OCI-LY3 (cell line): ENCODE data around the gene KLHDC3.

Source experiments
- H2AFZ ChIP-seq: fragments of 200-600, 300-600 bp; shearing (Covaris generic); 2 replicates; pipeline ENCODE4 v1.6.0; 2014; ENCODE audit warnings: antibody characterized with exemption, low read depth, low read length
- H3K27ac ChIP-seq: fragments of 200-600, 300-600 bp; sonication (generic); 2 replicates; pipeline ENCODE4 v1.5.1; 2014; ENCODE audit warnings: mild to moderate bottlenecking, low read length, moderate library complexity, mixed read lengths
- H3K27me3 ChIP-seq: fragments of 200-600, 300-600 bp; sonication (generic); 2 replicates; pipeline ENCODE4 v1.6.1; 2014; ENCODE audit warnings: low read depth, low read length, mixed read lengths
- H3K36me3 ChIP-seq: fragments of 200-600, 300-600 bp; sonication (generic); replicated peaks from 2 replicates; pipeline ENCODE3; 2014; ENCODE audit warnings: low read depth, low read length, mixed read lengths
- H3K4me1 ChIP-seq: fragments of 300-600, 200-600 bp; sonication (generic); 2 replicates; pipeline ENCODE4 v1.6.1; 2014; ENCODE audit warnings: low read length, mixed read lengths
- H3K4me2 ChIP-seq: fragments of 200-600, 300-600 bp; sonication (generic); 2 replicates; pipeline ENCODE4 v1.6.1; 2014; ENCODE audit warnings: low read length, mixed read lengths
- H3K4me3 ChIP-seq: fragments of 300-600, 200-600 bp; sonication (generic); 2 replicates; pipeline ENCODE4 v1.5.1; 2014; ENCODE audit warnings: antibody characterized with exemption, mild to moderate bottlenecking, low read length, moderate library complexity
- H3K79me2 ChIP-seq: fragments of 300-600, 200-600 bp; shearing (Covaris generic); 2 replicates; pipeline ENCODE4 v1.6.1; 2014; ENCODE audit warnings: mild to moderate bottlenecking, low read length, mixed read lengths
- H3K9ac ChIP-seq: fragments of 300-600, 200-600 bp; shearing (Covaris generic); 2 replicates; pipeline ENCODE4 v1.6.0; 2014; ENCODE audit warnings: mild to moderate bottlenecking, low read length, moderate library complexity
- H3K9me3 ChIP-seq: fragments of 200-600, 300-600 bp; shearing (Covaris generic); 2 replicates; pipeline ENCODE4 v1.6.1; 2014; ENCODE audit warnings: low read length, mixed read lengths; ENCODE audit not compliant: insufficient read depth
- H4K20me1 ChIP-seq: fragments of 200-600, 300-600 bp; sonication (generic); 2 replicates; pipeline ENCODE4 v1.6.1; 2016; ENCODE audit warnings: low read length, mixed read lengths; ENCODE audit not compliant: insufficient read depth
- EZH2phosphoT487 ChIP-seq: fragments of 200-600 bp; shearing (Covaris generic); IDR thresholded peaks from 2 replicates; pipeline ENCODE4 v1.6.1; 2018; ENCODE audit warnings: antibody characterized with exemption, mixed run types, low read depth
- TF ChIP-seq, protein P1 (sequence below): fragments of 200-600, 300-600 bp; sonication (generic); IDR thresholded peaks from 2 replicates; pipeline ENCODE4 v1.5.1; 2014; ENCODE audit warnings: antibody characterized with exemption, low read length, low read depth

KLHDC3 gene

DNA sequence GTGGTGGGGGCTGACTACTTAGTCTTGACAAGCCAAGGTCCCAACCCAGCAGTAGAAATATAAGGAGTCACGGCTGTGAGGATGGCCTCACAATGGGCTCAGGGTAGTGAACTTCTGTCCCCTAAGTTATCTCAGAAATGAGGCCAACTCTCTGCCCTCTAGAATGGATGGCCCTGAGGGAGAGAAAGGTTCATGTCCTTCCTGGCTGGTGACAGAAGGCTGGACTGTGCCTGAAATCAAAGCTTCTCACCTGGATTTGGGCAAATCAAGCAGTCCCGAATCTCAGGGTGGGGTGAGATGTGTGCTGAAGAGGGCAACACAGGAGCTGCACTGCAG lies 20.1 kb downstream of the KLHDC3 start:
- no peak overlapping the region for H2AFZ ChIP-seq
- peaks cover 65% of the 10 kb centered on the region for H3K36me3 ChIP-seq
- H3K9ac ChIP-seq = no peak overlapping the region
- no peaks in the 10 kb centered on the region for H3K27me3 ChIP-seq
- no peaks in the 10 kb centered on the region for H3K9me3 ChIP-seq
- no peak overlapping the region for H3K4me2 ChIP-seq
- H4K20me1 ChIP-seq = no peaks in the 10 kb centered on the region
- TF ChIP-seq EZH2phosphoT487 = no peak
- TF ChIP-seq, protein P1, sequence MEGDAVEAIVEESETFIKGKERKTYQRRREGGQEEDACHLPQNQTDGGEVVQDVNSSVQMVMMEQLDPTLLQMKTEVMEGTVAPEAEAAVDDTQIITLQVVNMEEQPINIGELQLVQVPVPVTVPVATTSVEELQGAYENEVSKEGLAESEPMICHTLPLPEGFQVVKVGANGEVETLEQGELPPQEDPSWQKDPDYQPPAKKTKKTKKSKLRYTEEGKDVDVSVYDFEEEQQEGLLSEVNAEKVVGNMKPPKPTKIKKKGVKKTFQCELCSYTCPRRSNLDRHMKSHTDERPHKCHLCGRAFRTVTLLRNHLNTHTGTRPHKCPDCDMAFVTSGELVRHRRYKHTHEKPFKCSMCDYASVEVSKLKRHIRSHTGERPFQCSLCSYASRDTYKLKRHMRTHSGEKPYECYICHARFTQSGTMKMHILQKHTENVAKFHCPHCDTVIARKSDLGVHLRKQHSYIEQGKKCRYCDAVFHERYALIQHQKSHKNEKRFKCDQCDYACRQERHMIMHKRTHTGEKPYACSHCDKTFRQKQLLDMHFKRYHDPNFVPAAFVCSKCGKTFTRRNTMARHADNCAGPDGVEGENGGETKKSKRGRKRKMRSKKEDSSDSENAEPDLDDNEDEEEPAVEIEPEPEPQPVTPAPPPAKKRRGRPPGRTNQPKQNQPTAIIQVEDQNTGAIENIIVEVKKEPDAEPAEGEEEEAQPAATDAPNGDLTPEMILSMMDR = no peak
- H3K4me3 ChIP-seq = no peak overlapping the region
- H3K79me2 ChIP-seq = no peaks in the 10 kb centered on the region
- H3K27ac ChIP-seq = no peak overlapping the region
- no peaks in the 10 kb centered on the region for H3K4me1 ChIP-seq

DNA sequence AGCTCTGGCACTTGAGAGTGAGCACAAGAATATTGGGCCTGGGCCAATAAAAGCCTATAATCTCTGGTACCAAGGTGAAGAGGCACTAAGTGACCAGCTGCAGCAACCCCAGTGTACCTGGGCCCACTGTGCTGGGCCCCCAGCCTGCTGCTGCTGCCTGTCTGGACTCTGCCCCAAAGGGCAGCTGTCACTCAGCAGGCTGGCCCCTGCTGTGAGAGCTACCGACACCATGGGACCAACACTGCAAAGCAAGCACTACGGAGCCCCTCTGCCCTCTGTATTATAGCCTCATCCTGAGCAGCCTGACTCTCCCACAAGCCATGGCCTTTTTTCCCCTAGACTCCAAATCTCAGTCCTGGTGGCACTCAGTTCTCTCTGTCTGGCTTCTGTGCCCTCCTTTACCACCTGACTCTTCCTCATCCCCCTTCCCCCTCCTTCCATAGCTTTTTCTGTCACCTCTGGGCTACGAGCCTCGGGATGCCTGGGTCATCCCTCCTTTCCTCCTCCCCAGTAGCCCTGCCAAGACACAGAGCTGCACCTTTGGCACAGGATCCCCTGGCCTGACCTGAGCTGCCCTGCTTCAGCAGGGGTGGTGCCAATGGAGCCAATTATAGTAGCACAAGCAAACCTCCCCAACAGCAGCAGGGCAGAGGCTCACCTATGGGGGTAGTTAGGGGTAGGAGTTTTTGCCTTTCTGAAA lies 21.6 kb downstream of the KLHDC3 start:
- H4K20me1 ChIP-seq = no peaks in the 10 kb centered on the region
- H3K27me3 ChIP-seq = no peaks in the 10 kb centered on the region
- no peak overlapping the region for H3K4me3 ChIP-seq
- no peak overlapping the region for H3K4me2 ChIP-seq
- H3K27ac ChIP-seq = no peak overlapping the region
- H2AFZ ChIP-seq = no peak overlapping the region
- no peaks in the 10 kb centered on the region for H3K79me2 ChIP-seq
- no peaks in the 10 kb centered on the region for H3K4me1 ChIP-seq
- peaks cover 57% of the 10 kb centered on the region for H3K36me3 ChIP-seq
- no peaks in the 10 kb centered on the region for H3K9me3 ChIP-seq
- TF ChIP-seq, protein P1 = no peak
- TF ChIP-seq EZH2phosphoT487 = no peak
- no peak overlapping the region for H3K9ac ChIP-seq

DNA sequence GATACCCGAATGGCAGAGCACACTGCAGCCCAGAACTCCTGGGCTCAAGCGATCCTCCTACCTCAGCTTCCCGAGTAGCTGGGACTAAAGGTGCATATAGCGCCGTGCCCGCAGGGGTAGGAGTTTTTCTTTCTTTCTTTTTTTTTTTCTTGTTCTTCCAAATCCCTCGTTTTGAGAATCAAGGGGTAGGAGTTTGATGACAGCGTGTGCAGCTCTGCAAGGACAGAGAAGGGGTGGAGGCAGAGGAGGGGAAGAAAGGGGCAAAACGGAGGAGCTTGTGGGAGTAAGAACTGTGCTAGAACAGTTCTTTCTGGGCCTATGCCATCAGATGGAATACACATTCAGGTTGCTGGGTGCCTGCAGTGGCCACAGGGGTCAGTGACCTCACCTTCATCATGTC lies 22.7 kb downstream of the KLHDC3 start:
- peaks cover 57% of the 10 kb centered on the region for H3K36me3 ChIP-seq
- H3K9me3 ChIP-seq = no peaks in the 10 kb centered on the region
- TF ChIP-seq, protein P1 = no peak
- TF ChIP-seq EZH2phosphoT487 = no peak

DNA sequence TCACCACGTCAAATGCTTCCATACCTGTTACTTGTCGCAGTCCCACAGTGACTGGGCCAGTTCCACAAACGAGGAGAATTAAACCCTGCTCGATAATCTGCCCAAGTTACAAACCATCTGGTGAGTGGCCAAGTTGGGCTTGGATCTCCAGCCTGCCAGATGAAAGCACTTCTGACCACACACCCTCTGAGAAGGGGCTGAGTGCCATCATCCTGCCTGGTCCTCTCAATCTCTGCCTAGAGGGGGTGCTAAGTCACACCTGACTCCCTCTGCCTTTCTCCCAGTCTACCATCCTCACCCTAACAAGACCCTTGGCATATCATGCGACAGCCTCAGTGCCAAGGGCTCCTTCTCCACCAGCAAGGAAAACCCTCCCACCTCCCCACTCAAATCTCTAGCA lies 23.1 kb downstream of the KLHDC3 start:
- Histone ChIP-seq H3K79me2 (no peaks in the 10 kb centered on the region), H3K4me1 (no peaks in the 10 kb centered on the region), H3K9me3 (no peaks in the 10 kb centered on the region), H3K27me3 (no peaks in the 10 kb centered on the region), H2AFZ (no peak overlapping the region), H3K27ac (no peak overlapping the region), H3K4me2 (no peak overlapping the region), H3K9ac (no peak overlapping the region), H3K36me3 (peaks cover 53% of the 10 kb centered on the region), H4K20me1 (no peaks in the 10 kb centered on the region), H3K4me3 (no peak overlapping the region)
- no peak for TF ChIP-seq EZH2phosphoT487
- TF ChIP-seq, protein P1 = no peak

More for the DNA sequence above, 22.7 kb downstream of the KLHDC3 start:
- no peaks in the 10 kb centered on the region for H3K79me2 ChIP-seq
- no peak overlapping the region for H3K4me3 ChIP-seq
- no peaks in the 10 kb centered on the region for H3K27me3 ChIP-seq
- no peak overlapping the region for H2AFZ ChIP-seq
- no peak overlapping the region for H3K9ac ChIP-seq
- no peaks in the 10 kb centered on the region for H4K20me1 ChIP-seq
- no peak overlapping the region for H3K27ac ChIP-seq
- no peak overlapping the region for H3K4me2 ChIP-seq
- H3K4me1 ChIP-seq = no peaks in the 10 kb centered on the region
